Gastroesophageal sphincter (tissue), 4 donors: Measurements from ENCODE around the gene UBR2. TPM values are rescaled to one million over a fixed set of nuclear protein-coding genes. Genes with fewer than 3 reads are reported as not detected.

ENCODE experiments used
- ATAC-seq: fragments of 150-250 bp; one replicate; pipeline ENCODE4 v1.9.1; 2016; ENCODE audit warnings: mild to moderate bottlenecking, moderate library complexity
- H3K27ac ChIP-seq, 4 donors: fragments of 200-600 bp; sonication (generic) in 3 of 4; 1 replicate in 3 of 4; 2 replicates in 1 of 4; pipeline ENCODE4 v1.5.1; 2016 to 2019
- H3K27me3 ChIP-seq: fragments of 200-600 bp; sonication (generic); one replicate; pipeline ENCODE4 v1.5.1; 2019
- H3K36me3 ChIP-seq, 2 donors: fragments of 200-600 bp; sonication (generic); one replicate each; pipeline ENCODE4 v1.5.1; 2019; ENCODE audit warnings: control low read depth in 1 of 2
- H3K4me1 ChIP-seq, 3 donors: fragments of 200-600 bp; sonication (generic); 1 replicate in 2 of 3; 2 replicates in 1 of 3; pipeline ENCODE4 v1.5.1; 2016 to 2019; ENCODE audit warnings: control low read depth in 2 of 3
- H3K4me3 ChIP-seq, 2 donors: fragments of 200-600 bp; sonication (generic); one replicate each; pipeline ENCODE4 v1.5.1; 2019; ENCODE audit warnings: mild to moderate bottlenecking in 1 of 2, moderate library complexity in 1 of 2
- H3K9me3 ChIP-seq, 3 donors: fragments of 200-600 bp; sonication (generic); one replicate each; pipeline ENCODE4 v1.5.1; 2017 to 2019; ENCODE audit warnings: control low read depth in 2 of 3
- EP300 ChIP-seq: sonication (generic); formaldehyde crosslinking; IDR thresholded peaks from one replicate; pipeline ENCODE4 v1.6.1; 2017; ENCODE audit warnings: antibody characterized with exemption, mild to moderate bottlenecking
- POLR2A ChIP-seq, 2 donors: fragments of 450-650 bp; IDR thresholded peaks; one replicate each; pipeline ENCODE4 v1.6.1; 2017; ENCODE audit warnings: antibody characterized with exemption in 2 of 2, mild to moderate bottlenecking in 2 of 2, moderate library complexity in 1 of 2
- POLR2AphosphoS5 ChIP-seq: sonication (generic); formaldehyde crosslinking; IDR thresholded peaks from one replicate; pipeline ENCODE4 v1.6.1; 2017; ENCODE audit warnings: antibody characterized with exemption
- WGBS, 2 donors: methylation state at CpG; one replicate each; pipeline ENCODE4 v1.1.5; 2018; ENCODE audit warnings: low coverage in 1 of 2; 5-methylcytosine and 5-hydroxymethylcytosine counted together
- total RNA-seq, 4 donors: library from RNA; depleted of rRNA; stranded (reverse); fragments of >200 nt; gene quantifications; one replicate each; pipeline ENCODE4 v1.1.0, GENCODE V29; 2016
- TF ChIP-seq, protein P1 (sequence below), 4 experiments: fragments of 200-600 bp in 2 of 4; fragments of 450-650 bp in 2 of 4; sonication (generic) in 1 of 4; IDR thresholded peaks; one replicate each; pipeline ENCODE4 v1.5.1; 2017 to 2019; ENCODE audit warnings: antibody characterized with exemption in 4 of 4, mild to moderate bottlenecking in 2 of 4, moderate library complexity in 2 of 4

The UBR2 gene
- total RNA-seq, 4 donors from 2014 or later, result 27.8 to 44.8 (median 32.8) TPM

- 92 to 100% methylated on average over 4 of the region's 7 CpGs for WGBS, 2 donors
- Histone ChIP-seq H3K9me3 (peaks cover 0 to 12% (median 0%) of the 10 kb centered on the region in 3 donors), H3K27ac (no peak overlapping the region), H3K36me3 (no peaks in the 10 kb centered on the region), H3K27me3 (no peaks in the 10 kb centered on the region), H3K4me3 (no peak overlapping the region), H3K4me1 (peaks cover 0 to 9% (median 0%) of the 10 kb centered on the region in 3 donors)
- no peak for TF ChIP-seq POLR2AphosphoS5
- TF ChIP-seq POLR2A (IDR thresholded peaks at IDR 0.05), result no peak
- TF ChIP-seq EP300, result no peak
- TF ChIP-seq, protein P1, sequence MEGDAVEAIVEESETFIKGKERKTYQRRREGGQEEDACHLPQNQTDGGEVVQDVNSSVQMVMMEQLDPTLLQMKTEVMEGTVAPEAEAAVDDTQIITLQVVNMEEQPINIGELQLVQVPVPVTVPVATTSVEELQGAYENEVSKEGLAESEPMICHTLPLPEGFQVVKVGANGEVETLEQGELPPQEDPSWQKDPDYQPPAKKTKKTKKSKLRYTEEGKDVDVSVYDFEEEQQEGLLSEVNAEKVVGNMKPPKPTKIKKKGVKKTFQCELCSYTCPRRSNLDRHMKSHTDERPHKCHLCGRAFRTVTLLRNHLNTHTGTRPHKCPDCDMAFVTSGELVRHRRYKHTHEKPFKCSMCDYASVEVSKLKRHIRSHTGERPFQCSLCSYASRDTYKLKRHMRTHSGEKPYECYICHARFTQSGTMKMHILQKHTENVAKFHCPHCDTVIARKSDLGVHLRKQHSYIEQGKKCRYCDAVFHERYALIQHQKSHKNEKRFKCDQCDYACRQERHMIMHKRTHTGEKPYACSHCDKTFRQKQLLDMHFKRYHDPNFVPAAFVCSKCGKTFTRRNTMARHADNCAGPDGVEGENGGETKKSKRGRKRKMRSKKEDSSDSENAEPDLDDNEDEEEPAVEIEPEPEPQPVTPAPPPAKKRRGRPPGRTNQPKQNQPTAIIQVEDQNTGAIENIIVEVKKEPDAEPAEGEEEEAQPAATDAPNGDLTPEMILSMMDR (IDR thresholded peaks at IDR 0.05), result no peak
- no peak for ATAC-seq
These were observed 143.8 kb downstream of the UBR2 start for GRCh38 chr6:42707595-42707994.

DNA sequence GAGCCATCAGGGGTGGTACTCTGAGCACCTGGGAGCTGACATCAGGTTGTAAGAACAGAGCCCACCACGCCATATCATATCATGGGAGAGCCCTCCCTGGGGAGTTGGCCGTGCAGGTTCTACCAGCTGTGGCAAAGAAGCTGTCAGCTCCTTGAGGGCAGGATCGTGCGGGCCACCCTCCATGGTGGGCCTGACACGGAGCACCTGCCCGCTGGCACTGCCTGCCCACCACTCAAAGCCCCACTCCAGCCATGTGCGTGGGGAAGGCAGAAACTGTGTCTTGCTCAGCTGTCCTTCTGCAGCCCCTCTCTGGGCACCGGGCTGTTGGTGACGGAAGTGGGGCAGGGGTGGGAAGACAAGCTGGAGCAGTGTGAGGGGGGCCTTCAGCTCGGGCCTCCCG is 144.3 kb downstream of the UBR2 start:
- no peak for ATAC-seq
- 100% methylated on average over 1 of the region's 11 CpGs; no CpG with 5 or more reads in 1 of the 2 donors for WGBS, 2 donors

DNA sequence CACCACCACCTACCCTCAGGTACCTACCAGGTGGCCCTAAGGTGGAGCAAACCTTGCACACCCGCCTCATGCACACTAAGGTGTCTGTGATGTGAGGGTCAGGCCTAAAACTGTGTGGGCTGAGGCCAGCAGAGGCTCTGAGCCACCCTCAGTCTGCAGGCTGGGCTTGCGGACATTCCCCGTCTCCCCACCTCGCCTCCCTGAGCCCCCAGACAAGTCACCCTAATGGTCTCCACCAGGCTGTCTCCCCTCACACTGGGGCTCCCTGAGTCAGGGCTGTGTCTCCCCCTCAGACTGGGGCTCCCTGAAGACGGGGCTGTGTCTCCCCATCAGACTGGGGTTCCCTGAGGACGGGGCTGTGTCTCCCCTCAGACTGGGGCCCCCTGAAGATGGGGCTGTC is 146.0 kb downstream of the UBR2 start:
- H3K9me3 ChIP-seq, result peaks cover 0 to 12% (median 0%) of the 10 kb centered on the region in 3 donors
- H3K36me3 ChIP-seq, result no peaks in the 10 kb centered on the region
- ATAC-seq, result no peak
- no peak overlapping the region for H3K4me3 ChIP-seq
- WGBS, 2 donors, result 69 to 100% methylated on average over 2 to 3 of the region's 6 CpGs
- no peak overlapping the region for H3K27ac ChIP-seq
- H3K27me3 ChIP-seq, result no peaks in the 10 kb centered on the region
- TF ChIP-seq POLR2AphosphoS5 (no peak), POLR2A (IDR thresholded peaks at IDR 0.05) (no peak), EP300 (no peak)
- TF ChIP-seq, protein P1 (IDR thresholded peaks at IDR 0.05), result no peak
- H3K4me1 ChIP-seq, result peaks cover 0 to under 1% (median 0%) of the 10 kb centered on the region in 3 donors

More for the DNA sequence above, 144.3 kb downstream of the UBR2 start:
- H3K4me1 ChIP-seq, result peaks cover 0 to 9% (median 0%) of the 10 kb centered on the region in 3 donors
- H3K36me3 ChIP-seq, result no peaks in the 10 kb centered on the region
- H3K9me3 ChIP-seq, result peaks cover 0 to 12% (median 0%) of the 10 kb centered on the region in 3 donors
- no peak overlapping the region for H3K27ac ChIP-seq
- no peak overlapping the region for H3K4me3 ChIP-seq
- H3K27me3 ChIP-seq, result no peaks in the 10 kb centered on the region
- TF ChIP-seq, protein P1 (IDR thresholded peaks at IDR 0.05), result no peak
- no peak for TF ChIP-seq POLR2AphosphoS5
- TF ChIP-seq EP300, result no peak
- no peak for TF ChIP-seq POLR2A (IDR thresholded peaks at IDR 0.05)

GRCh38 chr6:42710316-42710715 is 146.5 kb downstream of the UBR2 start:
- TF ChIP-seq EP300, result no peak
- Histone ChIP-seq H3K27me3 (no peaks in the 10 kb centered on the region), H3K9me3 (peaks cover 0 to 12% (median 0%) of the 10 kb centered on the region in 3 donors), H3K4me1 (no peaks in the 10 kb centered on the region), H3K27ac (no peak overlapping the region), H3K4me3 (no peak overlapping the region), H3K36me3 (no peaks in the 10 kb centered on the region)
- ATAC-seq, result no peak
- WGBS, 2 donors, result 15 to 20% methylated on average over 2 to 5 of the region's 9 CpGs

DNA sequence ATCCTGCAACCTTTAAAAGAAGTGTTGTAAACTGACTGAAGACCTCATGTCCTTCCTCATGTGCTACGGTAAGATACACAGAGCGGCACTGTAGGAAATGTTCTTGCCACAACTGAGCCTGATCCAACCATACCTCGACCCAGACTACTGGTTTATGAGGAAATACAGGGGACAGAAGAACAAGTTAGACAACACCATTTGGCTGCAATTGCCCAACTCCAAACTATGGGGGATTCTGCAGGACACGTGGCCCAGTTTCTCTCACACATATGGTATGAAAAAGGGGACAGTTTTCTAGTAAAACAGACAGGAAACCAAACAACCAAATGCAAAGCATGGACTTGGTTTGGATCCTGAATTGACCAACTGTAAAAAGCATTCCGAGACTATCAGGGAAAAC is 148.1 kb downstream of the UBR2 start:
- 76 to 93% methylated on average over 2 to 3 of the region's 5 CpGs for WGBS, 2 donors
- ATAC-seq, result no peak

More for the DNA sequence above, 148.1 kb downstream of the UBR2 start:
- no peaks in the 10 kb centered on the region for H3K4me1 ChIP-seq
- TF ChIP-seq, protein P1 (IDR thresholded peaks at IDR 0.05), result no peak
- TF ChIP-seq POLR2AphosphoS5 (no peak), EP300 (no peak), POLR2A (IDR thresholded peaks at IDR 0.05) (no peak)
- H3K36me3 ChIP-seq, result no peaks in the 10 kb centered on the region
- H3K27me3 ChIP-seq, result no peaks in the 10 kb centered on the region
- H3K4me3 ChIP-seq, result no peak overlapping the region
- no peak overlapping the region for H3K27ac ChIP-seq
- H3K9me3 ChIP-seq, result peaks cover 0 to 12% (median 0%) of the 10 kb centered on the region in 3 donors
